Body of pancreas (tissue), 4 donors: ENCODE results near the gene GRM3.

Experiments used
- POLR2A ChIP-seq, 3 donors: fragments of 450-650 bp; IDR thresholded peaks; one replicate each; pipeline ENCODE4 v1.6.1; 2016; ENCODE audit warnings: antibody characterized with exemption in 3 of 3, mild to moderate bottlenecking in 2 of 3
- TF ChIP-seq, protein P1 (sequence below), 7 experiments: fragments of 450-650 bp in 4 of 7; fragments of 200-600 bp in 3 of 7; sonication (generic) in 3 of 7; IDR thresholded peaks; one replicate each; pipeline ENCODE4 v1.5.1; 2016 to 2019; ENCODE audit warnings: antibody characterized with exemption in 7 of 7

DNA sequence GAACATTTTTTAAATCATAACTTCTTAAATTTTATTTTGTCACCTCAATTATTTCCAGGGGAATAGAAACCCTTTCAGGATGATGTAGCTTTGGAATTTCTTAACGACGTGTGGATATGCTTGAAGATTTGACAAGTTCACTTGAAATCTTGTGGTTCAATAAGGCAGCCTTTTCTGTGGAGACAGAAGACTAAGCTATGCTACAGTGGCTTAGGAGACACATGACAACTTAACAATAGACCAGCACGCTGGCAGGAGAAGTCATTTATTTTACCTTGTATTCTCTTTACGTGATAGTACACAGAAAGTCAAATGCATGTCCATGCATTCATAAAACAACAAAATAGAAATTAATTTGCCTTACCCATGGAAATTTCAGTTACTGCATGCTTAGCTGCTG is 181.6 kb downstream of the GRM3 start:
- TF ChIP-seq, protein P1, sequence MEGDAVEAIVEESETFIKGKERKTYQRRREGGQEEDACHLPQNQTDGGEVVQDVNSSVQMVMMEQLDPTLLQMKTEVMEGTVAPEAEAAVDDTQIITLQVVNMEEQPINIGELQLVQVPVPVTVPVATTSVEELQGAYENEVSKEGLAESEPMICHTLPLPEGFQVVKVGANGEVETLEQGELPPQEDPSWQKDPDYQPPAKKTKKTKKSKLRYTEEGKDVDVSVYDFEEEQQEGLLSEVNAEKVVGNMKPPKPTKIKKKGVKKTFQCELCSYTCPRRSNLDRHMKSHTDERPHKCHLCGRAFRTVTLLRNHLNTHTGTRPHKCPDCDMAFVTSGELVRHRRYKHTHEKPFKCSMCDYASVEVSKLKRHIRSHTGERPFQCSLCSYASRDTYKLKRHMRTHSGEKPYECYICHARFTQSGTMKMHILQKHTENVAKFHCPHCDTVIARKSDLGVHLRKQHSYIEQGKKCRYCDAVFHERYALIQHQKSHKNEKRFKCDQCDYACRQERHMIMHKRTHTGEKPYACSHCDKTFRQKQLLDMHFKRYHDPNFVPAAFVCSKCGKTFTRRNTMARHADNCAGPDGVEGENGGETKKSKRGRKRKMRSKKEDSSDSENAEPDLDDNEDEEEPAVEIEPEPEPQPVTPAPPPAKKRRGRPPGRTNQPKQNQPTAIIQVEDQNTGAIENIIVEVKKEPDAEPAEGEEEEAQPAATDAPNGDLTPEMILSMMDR (IDR thresholded peaks at IDR 0.05) = no peak
- TF ChIP-seq POLR2A (IDR thresholded peaks at IDR 0.05) = no peak
